Endothelial cell of umbilical vein (primary cell): Measurements from ENCODE around the gene DGAT2. TPM values are rescaled to one million over a fixed set of nuclear protein-coding genes. Genes with fewer than 3 reads are reported as not detected.

Source experiments
- BruUV-seq: library from RNA; stranded (reverse); fragments of 400-500 nt; replicated peaks from 2 replicates; lab custom pipeline; 2021; lab: Mats Ljungman, UMichigan
- CTCF ChIA-PET: fragments of 300-600, 350-600 bp; sonication (Branson Sonifier 250); formaldehyde crosslinking; loops from one replicate; lab custom pipeline; 2021; ENCODE audit warnings: antibody characterized with exemption, inconsistent platforms; lab: Charles Lee
- POLR2A ChIA-PET: fragments of 300-600, 350-600 bp; sonication (Branson Sonifier 250); formaldehyde crosslinking; loops from one replicate; lab custom pipeline; 2021; ENCODE audit warnings: antibody characterized with exemption, inconsistent platforms; lab: Charles Lee
- DNase-seq: peaks from one replicate; pipeline ENCODE4 v3.0.0-alpha.2; 2011; ENCODE audit warnings: low read depth, low spot score
- FAIRE-seq: peaks from 2 replicates; lab custom pipeline; 2011; peaks lifted over from hg19 to GRCh38; lab: Jason Lieb, UNC
- H2AFZ ChIP-seq: 2 replicates; pipeline ENCODE4 v1.6.0; 2012; ENCODE audit warnings: low read depth, low read length, control low read depth, inconsistent platforms
- H3K27ac ChIP-seq: 2 replicates; pipeline ENCODE4 v1.5.1; 2011; ENCODE audit warnings: low read depth, mild to moderate bottlenecking, control low read depth, low read length, moderate library complexity; ENCODE audit not compliant: insufficient read depth
- H3K27me3 ChIP-seq, 2 experiments: 2 replicates each; pipeline versions ENCODE4 v1.6.0 to v1.6.1; 2011; ENCODE audit warnings: low read length in 2 of 2, mixed read lengths in 1 of 2; ENCODE audit not compliant: control insufficient read depth in 2 of 2, insufficient read depth in 2 of 2
- H3K36me3 ChIP-seq, 2 experiments: 2 replicates in 1 of 2; 3 replicates in 1 of 2; pipeline ENCODE4 v1.5.1; 2011; ENCODE audit warnings: low read length in 2 of 2, mild to moderate bottlenecking in 1 of 2, moderate library complexity in 1 of 2; ENCODE audit not compliant: control insufficient read depth in 2 of 2, insufficient read depth in 2 of 2; ENCODE audit errors: extremely low read depth in 1 of 2
- H3K4me1 ChIP-seq: 3 replicates; pipeline ENCODE4 v1.5.1; 2011; ENCODE audit warnings: mild to moderate bottlenecking, low read length; ENCODE audit not compliant: control insufficient read depth, insufficient read depth; ENCODE audit errors: extremely low read depth
- H3K4me2 ChIP-seq: 2 replicates; pipeline ENCODE4 v1.6.1; 2011; ENCODE audit warnings: low read length, control low read depth, mixed read lengths; ENCODE audit not compliant: insufficient read depth
- H3K4me3 ChIP-seq, 3 experiments: fragments of 200-600 bp in 1 of 3; sonication (generic), shearing (Covaris generic) in 1 of 3; replicated peaks in 1 of 3; 2 replicates each; pipeline ENCODE4 v1.5.1; 2011 to 2016; ENCODE audit warnings: control low read depth in 3 of 3, low read length in 3 of 3, mild to moderate bottlenecking in 2 of 3, inconsistent platforms in 1 of 3, low read depth in 1 of 3, moderate library complexity in 1 of 3; ENCODE audit not compliant: insufficient read depth in 1 of 3
- H3K79me2 ChIP-seq: 2 replicates; pipeline ENCODE4 v1.6.0; 2012; ENCODE audit warnings: low read length, inconsistent platforms; ENCODE audit not compliant: control insufficient read depth, insufficient read depth
- H3K9ac ChIP-seq: replicated peaks from 2 replicates; pipeline ENCODE3; 2011; ENCODE audit warnings: low read length, control low read depth; ENCODE audit not compliant: insufficient read depth; ENCODE audit errors: extremely low read depth
- H3K9me1 ChIP-seq: replicated peaks from 3 replicates; pipeline ENCODE4 v1.6.0; 2011; ENCODE audit warnings: mild to moderate bottlenecking, low read length; ENCODE audit not compliant: control insufficient read depth, insufficient read depth; ENCODE audit errors: extremely low read depth
- H3K9me3 ChIP-seq: replicated peaks from 2 replicates; pipeline ENCODE4 v1.5.1; 2012; ENCODE audit warnings: low read length, inconsistent platforms; ENCODE audit not compliant: control insufficient read depth, insufficient read depth
- H4K20me1 ChIP-seq: replicated peaks from 2 replicates; pipeline ENCODE3; 2011; ENCODE audit warnings: mild to moderate bottlenecking, low read length; ENCODE audit not compliant: control insufficient read depth, insufficient read depth; ENCODE audit errors: extremely low read depth
- EZH2 ChIP-seq: IDR thresholded peaks from 2 replicates; pipeline ENCODE4 v1.6.1; 2012; ENCODE audit warnings: borderline replicate concordance, low read depth, mild to moderate bottlenecking, moderate library complexity, low read length, inconsistent platforms; ENCODE audit not compliant: severe bottlenecking
- FOS ChIP-seq: IDR thresholded peaks from 2 replicates; pipeline ENCODE4 v1.6.1; 2011; ENCODE audit warnings: mild to moderate bottlenecking, low read length, moderate library complexity, borderline replicate concordance; ENCODE audit not compliant: insufficient read depth
- GATA2 ChIP-seq: IDR thresholded peaks from 2 replicates; pipeline ENCODE4 v1.7.0; 2011; ENCODE audit warnings: low read depth, mild to moderate bottlenecking, moderate library complexity, mixed read lengths, low read length; ENCODE audit not compliant: insufficient read length, insufficient read depth
- JUN ChIP-seq: IDR thresholded peaks from 2 replicates; pipeline ENCODE4 v1.6.1; 2011; ENCODE audit warnings: borderline replicate concordance, low read depth; ENCODE audit not compliant: insufficient read length, insufficient read depth
- MAX ChIP-seq: IDR thresholded peaks from 2 replicates; pipeline ENCODE4 v1.6.1; 2011; ENCODE audit not compliant: insufficient read depth, insufficient read length
- MYC ChIP-seq: IDR thresholded peaks from one replicate; pipeline ENCODE4 v1.6.1; 2011; ENCODE audit warnings: mild to moderate bottlenecking, low read depth, low read length
- POLR2A ChIP-seq: IDR thresholded peaks from 2 replicates; pipeline ENCODE4 v1.6.1; 2012; ENCODE audit warnings: low read depth, mild to moderate bottlenecking, control low read depth, low read length
- POLR2AphosphoS5 ChIP-seq: IDR thresholded peaks from 2 replicates; pipeline ENCODE4 v1.6.1; 2012; ENCODE audit warnings: low read depth, mild to moderate bottlenecking, control low read depth, low read length, moderate library complexity; ENCODE audit not compliant: insufficient read depth
- dilution Hi-C: fragments of 300-500 bp; cut with MboI; formaldehyde crosslinking; loops from one replicate; pipeline ENCODE4 v1.15.0; 2019; ENCODE audit warnings: low sequenced_read_pairs; ENCODE audit not compliant: extremely low pct_ligation_motif_present
- intact Hi-C: fragments of 100-400 bp; cut with micrococcal nuclease; formaldehyde crosslinking; loops from one replicate; pipeline ENCODE4 v1.10.0; 2022
- polyA plus RNA-seq, 4 experiments: library from polyadenylated mRNA; depleted of rRNA in 3 of 4; stranded (reverse) in 3 of 4; unstranded in 1 of 4; fragments of >200 nt; gene quantifications; 2 replicates each; pipeline versions ENCODE4 v1.2.1 to v1.2.3, GENCODE V29; 2011 to 2012; ENCODE audit warnings: missing spikeins in 1 of 4
- total RNA-seq: library from RNA; stranded (reverse); gene quantifications from 2 replicates; pipeline ENCODE4 v1.2.3, GENCODE V29; 2021
- TF ChIP-seq, protein P1 (sequence below), 2 donors: IDR thresholded peaks; 1 replicate in 1 of 2; 2 replicates in 1 of 2; pipeline ENCODE4 v1.5.1; 2011; ENCODE audit warnings: low read length in 2 of 2, mild to moderate bottlenecking in 2 of 2, moderate library complexity in 2 of 2, control low read depth in 1 of 2, inconsistent platforms in 1 of 2, low read depth in 1 of 2; ENCODE audit not compliant: insufficient read depth in 1 of 2; ENCODE audit errors: extremely low read depth in 1 of 2

DGAT2 gene
- total and polyA plus RNA-seq, 2 donors (not counting 3 experiments of a cell fraction or from before 2014, with no cell fraction given) = 0.55 to 0.79 TPM

DNA sequence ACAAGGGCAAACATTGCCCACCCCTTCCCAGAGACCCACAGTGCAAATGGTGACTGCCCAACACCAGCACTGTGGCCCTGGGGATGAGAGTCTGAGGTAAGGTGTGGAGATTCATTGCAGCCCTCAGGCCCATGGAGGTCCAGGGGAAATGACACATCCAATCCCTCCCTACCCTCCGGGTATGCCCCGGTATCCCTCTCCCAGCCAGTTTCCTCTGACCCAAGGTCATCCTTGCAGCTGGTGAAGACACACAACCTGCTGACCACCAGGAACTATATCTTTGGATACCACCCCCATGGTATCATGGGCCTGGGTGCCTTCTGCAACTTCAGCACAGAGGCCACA, 27.5 kb downstream of the DGAT2 start:
- Histone ChIP-seq H3K27ac (no peak overlapping the region), H3K9me3 (no peaks in the 10 kb centered on the region), H3K4me3 (no peak overlapping the region), H3K27me3 (no peaks in the 10 kb centered on the region), H3K9me1 (no peaks in the 10 kb centered on the region), H3K79me2 (no peaks in the 10 kb centered on the region), H3K9ac (no peak overlapping the region), H3K4me1 (peaks cover 4% of the 10 kb centered on the region), H4K20me1 (no peaks in the 10 kb centered on the region), H3K36me3 (no peaks in the 10 kb centered on the region), H2AFZ (no peak overlapping the region), H3K4me2 (no peak overlapping the region)
- dilution Hi-C loops (no loop called here), intact Hi-C loops (no loop called here)
- CTCF ChIA-PET = interaction anchor here (0.7 to 1.2 kb wide), 2 partner anchors 10 to 72 kb away, joined by 3 read pairs; no protein-coding TSS in a partner anchor
- FAIRE-seq (no peak), DNase-seq (no peak)
- TF ChIP-seq MAX (no peak), MYC (no peak), JUN (no peak), POLR2AphosphoS5 (no peak), EZH2 (no peak), GATA2 (no peak), POLR2A (no peak)
- BruUV-seq = no TSS peak
- POLR2A ChIA-PET = no interaction called here

GRCh38 chr11:75797116-75797515, 28.5 kb downstream of the DGAT2 start:
- H3K27me3 ChIP-seq = no peaks in the 10 kb centered on the region
- intact Hi-C loops (no loop called here), dilution Hi-C loops (no loop called here)
- BruUV-seq = no TSS peak
- H3K4me2 ChIP-seq = no peak overlapping the region
- H3K9me3 ChIP-seq = no peaks in the 10 kb centered on the region
- ChIA-PET CTCF (interaction anchor here (1.3 kb wide), 1 partner anchor 74 kb away, joined by 5 read pairs; no protein-coding TSS in a partner anchor), POLR2A (no interaction called here)
- no peaks in the 10 kb centered on the region for H3K79me2 ChIP-seq
- TF ChIP-seq FOS = no peak
- no peak for TF ChIP-seq EZH2
- no peak for TF ChIP-seq MYC
- TF ChIP-seq, protein P1, sequence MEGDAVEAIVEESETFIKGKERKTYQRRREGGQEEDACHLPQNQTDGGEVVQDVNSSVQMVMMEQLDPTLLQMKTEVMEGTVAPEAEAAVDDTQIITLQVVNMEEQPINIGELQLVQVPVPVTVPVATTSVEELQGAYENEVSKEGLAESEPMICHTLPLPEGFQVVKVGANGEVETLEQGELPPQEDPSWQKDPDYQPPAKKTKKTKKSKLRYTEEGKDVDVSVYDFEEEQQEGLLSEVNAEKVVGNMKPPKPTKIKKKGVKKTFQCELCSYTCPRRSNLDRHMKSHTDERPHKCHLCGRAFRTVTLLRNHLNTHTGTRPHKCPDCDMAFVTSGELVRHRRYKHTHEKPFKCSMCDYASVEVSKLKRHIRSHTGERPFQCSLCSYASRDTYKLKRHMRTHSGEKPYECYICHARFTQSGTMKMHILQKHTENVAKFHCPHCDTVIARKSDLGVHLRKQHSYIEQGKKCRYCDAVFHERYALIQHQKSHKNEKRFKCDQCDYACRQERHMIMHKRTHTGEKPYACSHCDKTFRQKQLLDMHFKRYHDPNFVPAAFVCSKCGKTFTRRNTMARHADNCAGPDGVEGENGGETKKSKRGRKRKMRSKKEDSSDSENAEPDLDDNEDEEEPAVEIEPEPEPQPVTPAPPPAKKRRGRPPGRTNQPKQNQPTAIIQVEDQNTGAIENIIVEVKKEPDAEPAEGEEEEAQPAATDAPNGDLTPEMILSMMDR (IDR thresholded peaks at IDR 0.05; ENCODE audit: extremely low read depth in 1 of 2, insufficient read depth in 1 of 2, low read depth in 1 of 2, low read length in 2 of 2) = no peak
- TF ChIP-seq GATA2 = no peak
- TF ChIP-seq POLR2A = no peak
- TF ChIP-seq MAX = no peak
- no peak for TF ChIP-seq POLR2AphosphoS5
- no peak for TF ChIP-seq JUN
- DNase-seq = no peak
- H3K36me3 ChIP-seq = no peaks in the 10 kb centered on the region
- H4K20me1 ChIP-seq = no peaks in the 10 kb centered on the region
- FAIRE-seq = no peak
- H2AFZ ChIP-seq = no peak overlapping the region
- H3K4me1 ChIP-seq = peaks cover 4% of the 10 kb centered on the region
- no peaks in the 10 kb centered on the region for H3K9me1 ChIP-seq
- no peak overlapping the region for H3K9ac ChIP-seq
- H3K27ac ChIP-seq = no peak overlapping the region
- no peak overlapping the region for H3K4me3 ChIP-seq
